Measurements from ENCODE around the gene TMEM132E.

The TMEM132E gene

GRCh38 chr17:34579017-34579946 lies at the start of gene TMEM132E:
Gene TMEM132E (plus strand): TSS chr17:34579582. CDS start chr17:34581077, 1,495 bp downstream.
- TF ChIP-seq EZH2 (IDR thresholded peaks at IDR 0.05; ENCODE audit: borderline replicate concordance, low read length): no peak
- no peak within 1 kb of the TSS for H2AFZ ChIP-seq (ENCODE audit: low read length)
- H3K4me3 ChIP-seq (ENCODE audit: low read depth, low read length, poor library complexity, severe bottlenecking): no peak within 1 kb of the TSS
- no peaks in the 10 kb centered on the region for H3K4me1 ChIP-seq (ENCODE audit: insufficient read depth, low read length, severe bottlenecking)
- H3K4me2 ChIP-seq (ENCODE audit: low read length): no peak within 1 kb of the TSS
- no peak within 1 kb of the TSS for H3K27ac ChIP-seq (ENCODE audit: low read depth, low read length, poor library complexity, severe bottlenecking)
- no peaks in the 10 kb centered on the region for H3K79me2 ChIP-seq (ENCODE audit: insufficient read depth, low read length)
- no peaks in the 10 kb centered on the region for H3K9me3 ChIP-seq (ENCODE audit: low read length)
- no peaks in the 10 kb centered on the region for H3K36me3 ChIP-seq (ENCODE audit: insufficient read depth, low read length)
- H4K20me1 ChIP-seq (ENCODE audit: insufficient read depth, low read length): no peaks in the 10 kb centered on the region
- no peak within 1 kb of the TSS for H3K9ac ChIP-seq (ENCODE audit: low read length)
- peaks cover 3% of the 10 kb centered on the region; the same call in 1 of the 2 replicates for H3K27me3 ChIP-seq (ENCODE audit: insufficient read depth, low read length)
- no peaks in the 10 kb centered on the region for H3K9me2 ChIP-seq (ENCODE audit: low read depth, low read length)
- no peaks in the 10 kb centered on the region for H3F3A ChIP-seq (ENCODE audit: insufficient read depth, low read length)

- TF ChIP-seq EZH2 (IDR thresholded peaks at IDR 0.05; ENCODE audit: borderline replicate concordance, low read length) (no peak), CTCF (IDR thresholded peaks at IDR 0.05; ENCODE audit: low read length) (no peak)
- H3K9ac ChIP-seq (ENCODE audit: low read length): no peak overlapping the region
- H3F3A ChIP-seq (ENCODE audit: insufficient read depth, low read length): no peaks in the 10 kb centered on the region
- no peaks in the 10 kb centered on the region for H3K27me3 ChIP-seq (ENCODE audit: insufficient read depth, low read length)
- no peak overlapping the region for H2AFZ ChIP-seq (ENCODE audit: low read length)
- no peaks in the 10 kb centered on the region for H3K36me3 ChIP-seq (ENCODE audit: insufficient read depth, low read length)
- H3K79me2 ChIP-seq (ENCODE audit: insufficient read depth, low read length): no peaks in the 10 kb centered on the region
- no peaks in the 10 kb centered on the region for H3K9me3 ChIP-seq (ENCODE audit: low read length)
- no peak overlapping the region for H3K4me3 ChIP-seq (ENCODE audit: low read depth, low read length, poor library complexity, severe bottlenecking)
- no peak overlapping the region for H3K4me2 ChIP-seq (ENCODE audit: low read length)
- no peaks in the 10 kb centered on the region for H3K9me2 ChIP-seq (ENCODE audit: low read depth, low read length)
- H4K20me1 ChIP-seq (ENCODE audit: insufficient read depth, low read length): no peaks in the 10 kb centered on the region
- no peaks in the 10 kb centered on the region for H3K4me1 ChIP-seq (ENCODE audit: insufficient read depth, low read length, severe bottlenecking)
- no peak overlapping the region for H3K27ac ChIP-seq (ENCODE audit: low read depth, low read length, poor library complexity, severe bottlenecking)
Measured at GRCh38 chr17:34530918-34531317, 48.5 kb upstream of the TMEM132E start.

GRCh38 chr17:34532281-34533065 lies 46.9 kb upstream of the TMEM132E start:
- Histone ChIP-seq H3K79me2 (ENCODE audit: insufficient read depth, low read length) (no peaks in the 10 kb centered on the region), H2AFZ (ENCODE audit: low read length) (no peak overlapping the region), H3F3A (ENCODE audit: insufficient read depth, low read length) (no peaks in the 10 kb centered on the region), H3K4me1 (ENCODE audit: insufficient read depth, low read length, severe bottlenecking) (no peaks in the 10 kb centered on the region), H3K9me2 (ENCODE audit: low read depth, low read length) (no peaks in the 10 kb centered on the region), H3K27me3 (ENCODE audit: insufficient read depth, low read length) (no peaks in the 10 kb centered on the region), H3K9ac (ENCODE audit: low read length) (no peak overlapping the region), H3K9me3 (ENCODE audit: low read length) (no peaks in the 10 kb centered on the region), H3K27ac (ENCODE audit: low read depth, low read length, poor library complexity, severe bottlenecking) (no peak overlapping the region), H4K20me1 (ENCODE audit: insufficient read depth, low read length) (no peaks in the 10 kb centered on the region), H3K36me3 (ENCODE audit: insufficient read depth, low read length) (no peaks in the 10 kb centered on the region), H3K4me2 (ENCODE audit: low read length) (no peak overlapping the region), H3K4me3 (ENCODE audit: low read depth, low read length, poor library complexity, severe bottlenecking) (no peak overlapping the region)
- TF ChIP-seq EZH2 (IDR thresholded peaks at IDR 0.05; ENCODE audit: borderline replicate concordance, low read length) (no peak), CTCF (IDR thresholded peaks at IDR 0.05; ENCODE audit: low read length) (no peak)
